Stimulated activated CD4-positive, alpha-beta T cell treated with anti-CD3 and anti-CD28 coated beads, Interleukin-4, amount 100 ng/mL, for 1 hour (primary cell): Measurements from ENCODE around the gene ATXN7L2.
"Not testable (repeated sequence)": the region's sequence is repeated elsewhere in the genome, so short reads cannot be mapped to it uniquely, and the experiment has no call there.

ENCODE experiments used
- DNase-seq: peaks from one replicate; pipeline ENCODE4 v3.0.0-alpha.2; 2020

The ATXN7L2 gene

GRCh38 chr1:109483672-109484518, at the start of gene ATXN7L2:
Gene ATXN7L2, plus strand, starts transcription at chr1:109483905. Its CDS starts 49 bp downstream, at chr1:109483954.
- DNase-seq: peak; percentile 90

- DNase-seq: no peak
These were observed 49.2 kb upstream of the ATXN7L2 start for GRCh38 chr1:109434484-109434883.

GRCh38 chr1:109438798-109439297, 44.9 kb upstream of the ATXN7L2 start:
- DNase-seq: no peak

GRCh38 chr1:109441069-109441468, 42.6 kb upstream of the ATXN7L2 start:
- no peak for DNase-seq

GRCh38 chr1:109443476-109443875, 40.2 kb upstream of the ATXN7L2 start:
- DNase-seq: no peak

- no peak for DNase-seq
These were observed 39.4 kb upstream of the ATXN7L2 start for GRCh38 chr1:109444346-109444745.

GRCh38 chr1:109445949-109446695, 37.6 kb upstream of the ATXN7L2 start:
- DNase-seq: not testable (repeated sequence)

GRCh38 chr1:109447524-109447923, 36.2 kb upstream of the ATXN7L2 start:
- DNase-seq: no peak

GRCh38 chr1:109454497-109455133, 29.1 kb upstream of the ATXN7L2 start:
- no peak for DNase-seq

GRCh38 chr1:109457819-109458218, 25.9 kb upstream of the ATXN7L2 start:
- DNase-seq: no peak

GRCh38 chr1:109466125-109466451, 17.6 kb upstream of the ATXN7L2 start:
- DNase-seq: no peak

GRCh38 chr1:109466452-109467300, 17.0 kb upstream of the ATXN7L2 start, which contains the start of gene SYPL2:
Gene SYPL2, plus strand, starts transcription at chr1:109466546. Its CDS starts 298 bp downstream, at chr1:109466844.
- DNase-seq: peak; percentile 37

GRCh38 chr1:109467301-109467777, 16.4 kb upstream of the ATXN7L2 start:
- no peak for DNase-seq

GRCh38 chr1:109468061-109468460, 15.6 kb upstream of the ATXN7L2 start:
- no peak for DNase-seq

- DNase-seq: no peak
These were observed 14.8 kb upstream of the ATXN7L2 start for GRCh38 chr1:109468903-109469302.

- DNase-seq: no peak
These were observed 13.5 kb upstream of the ATXN7L2 start for GRCh38 chr1:109470245-109470644.

GRCh38 chr1:109472779-109473178, 10.9 kb upstream of the ATXN7L2 start:
- no peak for DNase-seq

- DNase-seq: not testable (repeated sequence)
These were observed 10.2 kb upstream of the ATXN7L2 start for GRCh38 chr1:109473284-109474057.

- DNase-seq: no peak
These were observed 9.0 kb upstream of the ATXN7L2 start for GRCh38 chr1:109474697-109475096.

- no peak for DNase-seq
These were observed 8.4 kb upstream of the ATXN7L2 start for GRCh38 chr1:109475261-109475660.

GRCh38 chr1:109476825-109477224, 6.9 kb upstream of the ATXN7L2 start:
- no peak for DNase-seq
